NCI-H748 treated with DMSO at 0.1 percent for 48 hours (cell line): ENCODE measurements around the gene AMY1C.
"Not testable (repeated sequence)": the region's sequence is repeated elsewhere in the genome, so short reads cannot be mapped to it uniquely, and the experiment has no call there.

ENCODE experiments used
- DNase-seq: peaks from one replicate; lab custom pipeline; 2025; lab: John Stamatoyannopoulos, UW

The AMY1C gene

DNA sequence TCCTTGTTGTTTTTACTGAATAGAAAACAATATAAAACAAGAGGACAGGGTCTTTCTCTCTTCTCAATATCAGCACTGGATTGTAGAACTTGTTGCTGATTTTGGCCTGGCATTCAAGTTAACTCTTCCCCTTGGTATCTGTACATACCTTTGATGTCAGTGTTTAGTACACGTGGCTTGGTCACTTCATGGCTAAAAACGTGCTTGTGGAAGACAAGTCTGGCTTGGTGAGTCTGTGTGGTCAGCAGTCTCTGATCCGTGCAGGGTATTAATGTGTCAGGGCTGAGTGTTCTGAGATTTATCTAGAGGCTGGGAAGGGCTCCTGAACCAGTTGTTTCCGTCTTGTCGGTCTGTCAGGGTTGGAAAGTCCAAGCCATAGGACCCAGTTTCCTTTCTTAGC, at the start of gene AMY1C:
Gene AMY1C, plus strand, starts transcription at position 301 of the 400 bp plus-strand sequence. CDS start 572 bp downstream, outside the sequence.
- not testable (repeated sequence) for DNase-seq

GRCh38 chr1:103700669-103701068, 49.0 kb upstream of the AMY1C start:
- DNase-seq = not testable (repeated sequence)

- not testable (repeated sequence) for DNase-seq
Measured at GRCh38 chr1:103701256-103701655, 48.4 kb upstream of the AMY1C start.

GRCh38 chr1:103707670-103708069, 42.0 kb upstream of the AMY1C start:
- DNase-seq = not testable (repeated sequence)

GRCh38 chr1:103710381-103710780, 39.3 kb upstream of the AMY1C start:
- not testable (repeated sequence) for DNase-seq

- DNase-seq = not testable (repeated sequence)
Measured at GRCh38 chr1:103717404-103717803, 32.3 kb upstream of the AMY1C start.

GRCh38 chr1:103721473-103721872, 28.2 kb upstream of the AMY1C start:
- DNase-seq = not testable (repeated sequence)

- not testable (repeated sequence) for DNase-seq
Measured at GRCh38 chr1:103735334-103735733, 14.4 kb upstream of the AMY1C start.

- DNase-seq = not testable (repeated sequence)
Measured at GRCh38 chr1:103738031-103738430, 11.7 kb upstream of the AMY1C start.

DNA sequence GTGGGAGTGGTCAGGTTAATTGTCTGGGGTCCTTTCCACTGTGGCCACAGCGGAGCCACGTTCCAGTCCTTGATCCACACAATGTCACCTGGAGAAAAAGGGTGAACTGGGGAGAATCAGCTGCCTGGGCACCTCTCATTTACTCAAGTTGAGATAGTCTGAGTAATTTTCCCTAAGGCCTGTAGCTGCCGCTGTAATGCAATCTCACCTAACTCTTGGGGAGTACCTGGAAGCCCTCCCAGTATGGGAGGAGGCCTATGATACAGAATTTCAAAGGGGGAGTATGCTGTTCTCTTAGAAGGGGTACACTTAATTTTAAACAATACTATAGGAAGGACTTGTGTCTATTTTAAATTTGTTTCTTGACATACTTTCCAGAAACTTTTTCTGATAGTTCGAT, 5.2 kb upstream of the AMY1C start:
- not testable (repeated sequence) for DNase-seq

- DNase-seq = not testable (repeated sequence)
Measured at GRCh38 chr1:103745040-103745439, 4.7 kb upstream of the AMY1C start.

DNA sequence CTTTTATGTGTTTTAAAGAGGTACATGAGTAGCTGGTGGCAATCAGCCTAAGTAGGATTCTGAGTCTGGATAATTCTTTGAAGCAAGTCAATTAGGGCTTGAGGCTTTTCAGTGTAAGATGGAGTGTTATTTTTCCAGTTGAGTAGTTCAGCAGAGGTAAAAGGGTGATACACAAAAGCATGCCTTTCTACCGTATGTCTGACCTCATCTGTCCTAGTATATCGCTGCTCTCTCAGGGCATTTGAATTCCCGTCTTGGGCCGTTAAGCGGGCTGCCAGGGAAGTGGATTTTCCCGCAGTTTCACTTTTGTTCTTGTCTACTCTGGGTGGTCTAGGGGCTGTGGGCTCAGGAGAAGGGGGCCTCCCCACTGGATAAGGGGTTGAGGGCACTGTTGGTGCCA, 1.4 kb upstream of the AMY1C start:
- DNase-seq = not testable (repeated sequence)

DNA sequence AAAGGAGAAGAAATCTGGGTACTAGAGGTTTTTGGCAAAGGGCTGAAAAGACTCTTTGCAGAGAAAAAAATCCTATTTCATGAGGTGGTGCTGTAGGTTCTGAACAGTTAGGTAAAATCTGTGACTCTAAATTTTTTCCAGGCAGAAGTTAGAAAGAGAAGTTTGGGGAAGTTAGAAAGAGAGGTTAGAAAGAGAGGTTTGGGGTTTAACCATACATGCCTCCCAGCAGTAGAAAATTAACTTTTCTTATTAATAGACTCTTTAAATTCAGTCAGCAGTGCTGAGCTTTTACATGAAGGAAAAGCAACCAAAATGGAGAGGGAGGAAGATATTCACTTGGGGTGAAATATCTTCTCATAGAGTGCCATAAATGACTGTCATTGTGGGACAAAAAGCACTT, 12.2 kb downstream of the AMY1C start:
- no peak for DNase-seq

GRCh38 chr1:103779932-103780331, 30.2 kb downstream of the AMY1C start:
- no peak for DNase-seq

- no peak for DNase-seq
Measured at GRCh38 chr1:103783944-103784377, 34.3 kb downstream of the AMY1C start.

- DNase-seq = peak; percentile 27
Measured at GRCh38 chr1:103788377-103788776, 38.7 kb downstream of the AMY1C start.

DNA sequence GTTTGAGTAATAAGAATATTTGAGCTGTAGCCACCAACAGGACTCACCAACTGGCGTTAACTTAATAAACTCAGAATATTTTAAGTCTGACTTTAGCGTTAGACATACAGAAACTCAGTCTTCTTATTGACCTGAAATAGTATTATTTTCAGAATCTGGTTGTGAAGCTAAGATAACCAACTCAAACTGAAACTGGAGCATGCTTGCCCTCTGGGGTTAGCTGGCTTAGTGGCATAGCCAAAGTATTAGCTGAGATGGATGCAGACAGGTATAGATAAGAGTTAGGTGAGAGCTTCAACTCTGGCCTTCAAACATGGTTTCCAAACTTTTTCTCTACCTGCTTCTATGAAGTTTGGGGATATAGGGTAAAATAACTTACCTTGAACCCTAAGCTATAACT, 40.5 kb downstream of the AMY1C start:
- DNase-seq = no peak
